ENCODE results near the gene ASB18. TPM values are rescaled to one million over a fixed set of nuclear protein-coding genes. Genes with fewer than 3 reads are reported as not detected.

Gene ASB18
- total and polyA plus RNA-seq, 8 donors = 0.05 to 0.07 (median 0.06) TPM; not detected in 5

- intact Hi-C loops (cut with DNase I) = no loop called here
- Histone ChIP-seq H3K36me3 (no peaks in the 10 kb centered on the region), H3K4me1 (peaks cover 3 to 13% of the 10 kb centered on the region in 2 donors), H3K27me3 (peaks cover 98 to 99% of the 10 kb centered on the region in 2 donors), H3K9me3 (no peaks in the 10 kb centered on the region), H3K4me3 (no peak overlapping the region), H3K27ac (no peak overlapping the region)
- ATAC-seq (no peak), DNase-seq (no peak)
- no peak for TF ChIP-seq CTCF (IDR thresholded peaks at IDR 0.05)
These were observed 91.0 kb downstream of the ASB18 start for GRCh38 chr2:236173036-236173728.

- DNase-seq = no peak
- Histone ChIP-seq H3K9me3 (no peaks in the 10 kb centered on the region), H3K4me3 (no peak overlapping the region), H3K27me3 (peaks cover 98 to 99% of the 10 kb centered on the region in 2 donors), H3K36me3 (no peaks in the 10 kb centered on the region), H3K4me1 (peaks cover 3 to 14% of the 10 kb centered on the region in 2 donors), H3K27ac (no peak overlapping the region)
- ATAC-seq = no peak
- intact Hi-C loops (cut with DNase I) = no loop called here
- no peak for TF ChIP-seq CTCF (IDR thresholded peaks at IDR 0.05)
These were observed 91.8 kb downstream of the ASB18 start for GRCh38 chr2:236172255-236173035.

GRCh38 chr2:236171680-236172254, 92.4 kb downstream of the ASB18 start:
- intact Hi-C loops (cut with DNase I) = no loop called here
- DNase-seq = no peak
- Histone ChIP-seq H3K9me3 (no peaks in the 10 kb centered on the region), H3K36me3 (no peaks in the 10 kb centered on the region), H3K4me3 (no peak overlapping the region), H3K4me1 (peaks cover 3 to 21% of the 10 kb centered on the region in 2 donors), H3K27me3 (peaks cover 98 to 99% of the 10 kb centered on the region in 2 donors), H3K27ac (no peak overlapping the region)
- no peak for TF ChIP-seq CTCF (IDR thresholded peaks at IDR 0.05)
- no peak for ATAC-seq

- no peaks in the 10 kb centered on the region for H3K9me3 ChIP-seq
- no peak for ATAC-seq
- TF ChIP-seq CTCF (IDR thresholded peaks at IDR 0.05) = no peak
- peaks cover 98 to 99% of the 10 kb centered on the region in 2 donors for H3K27me3 ChIP-seq
- H3K36me3 ChIP-seq = no peaks in the 10 kb centered on the region
- no peak overlapping the region for H3K4me3 ChIP-seq
- H3K4me1 ChIP-seq = peaks cover 4 to 25% of the 10 kb centered on the region in 2 donors
- DNase-seq = no peak
- intact Hi-C loops (cut with DNase I) = no loop called here
- H3K27ac ChIP-seq = no peak overlapping the region
These were observed 93.0 kb downstream of the ASB18 start for GRCh38 chr2:236171181-236171679.
